Stimulated activated naive CD8-positive, alpha-beta T cell treated with anti-CD3 and anti-CD28 coated beads, Interleukin-15, Interleukin-2, amounts not matched to agents 100 ng/mL and 50 ng/mL, for 24 hours (primary cell): ENCODE measurements around the gene MAPKAPK5.
A peak's percentile ranks its signal among the peaks of the same experiment; 100 is the strongest.
"Not testable (repeated sequence)": the region's sequence is repeated elsewhere in the genome, so short reads cannot be mapped to it uniquely, and the experiment has no call there.

ENCODE experiments used
- H3K27ac Mint-ChIP-seq: one replicate; pipeline ENCODE4 v1.8.0; 2021; ENCODE audit warnings: mild to moderate bottlenecking, mixed read lengths
- H3K27me3 Mint-ChIP-seq: one replicate; pipeline ENCODE4 v1.8.0; 2021; ENCODE audit warnings: mixed read lengths
- H3K36me3 Mint-ChIP-seq: one replicate; pipeline ENCODE4 v1.8.0; 2021; ENCODE audit warnings: low read depth, mixed read lengths
- H3K4me1 Mint-ChIP-seq: one replicate; pipeline ENCODE4 v1.8.0; 2021; ENCODE audit warnings: low read depth, mixed read lengths
- H3K4me3 Mint-ChIP-seq: one replicate; pipeline ENCODE4 v1.8.0; 2021; ENCODE audit warnings: mild to moderate bottlenecking, mixed read lengths
- H3K9me3 Mint-ChIP-seq: one replicate; pipeline ENCODE4 v1.8.0; 2021; ENCODE audit warnings: mixed read lengths

The MAPKAPK5 gene

DNA sequence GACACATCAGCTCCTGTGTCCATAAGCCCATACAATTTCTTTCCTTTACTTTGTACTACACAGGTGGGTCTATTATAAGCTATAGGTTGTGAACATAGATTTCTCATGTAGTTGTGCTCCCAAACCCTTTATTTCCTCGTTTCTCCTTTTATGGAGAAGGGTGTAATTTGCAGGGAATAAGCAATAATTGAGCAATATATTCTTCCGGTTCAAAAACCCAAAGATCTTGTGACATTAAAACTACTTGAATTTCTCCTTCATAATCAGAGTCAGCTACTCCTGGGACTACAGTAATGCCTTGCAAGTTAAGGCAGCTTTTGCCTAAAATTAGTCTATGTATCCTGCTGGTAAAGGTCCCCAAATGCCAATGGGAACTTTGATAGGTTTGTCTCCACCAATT lies 19.1 kb upstream of the MAPKAPK5 start:
- Mint-ChIP-seq H3K27ac (no peak overlapping the region), H3K27me3 (peaks cover 25% of the 10 kb centered on the region), H3K36me3 (no peaks in the 10 kb centered on the region), H3K4me1 (no peaks in the 10 kb centered on the region), H3K9me3 (no peaks in the 10 kb centered on the region), H3K4me3 (no peak overlapping the region)

DNA sequence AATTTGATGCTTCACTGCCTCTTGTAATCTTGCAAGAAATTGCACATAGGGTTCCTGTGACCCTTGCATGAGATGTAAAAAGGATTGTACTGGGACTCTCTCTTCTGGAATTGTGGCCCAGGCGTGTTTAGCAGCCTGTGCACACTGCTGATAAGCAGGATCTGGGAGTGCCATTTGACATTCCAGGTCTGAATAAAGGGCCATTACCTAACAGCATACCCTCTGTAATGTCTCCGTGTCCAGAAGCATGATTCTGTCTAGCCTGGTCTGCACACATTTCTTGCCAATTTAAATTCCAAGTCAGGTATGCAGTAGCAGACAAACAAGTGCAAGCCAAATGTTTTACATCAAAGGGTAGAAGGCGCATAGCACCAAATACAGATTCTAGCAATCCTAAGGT lies 18.1 kb upstream of the MAPKAPK5 start:
- Mint-ChIP-seq H3K4me1 (no peaks in the 10 kb centered on the region), H3K36me3 (no peaks in the 10 kb centered on the region), H3K4me3 (no peak overlapping the region), H3K27me3 (peaks cover 25% of the 10 kb centered on the region), H3K9me3 (no peaks in the 10 kb centered on the region), H3K27ac (no peak overlapping the region)

DNA sequence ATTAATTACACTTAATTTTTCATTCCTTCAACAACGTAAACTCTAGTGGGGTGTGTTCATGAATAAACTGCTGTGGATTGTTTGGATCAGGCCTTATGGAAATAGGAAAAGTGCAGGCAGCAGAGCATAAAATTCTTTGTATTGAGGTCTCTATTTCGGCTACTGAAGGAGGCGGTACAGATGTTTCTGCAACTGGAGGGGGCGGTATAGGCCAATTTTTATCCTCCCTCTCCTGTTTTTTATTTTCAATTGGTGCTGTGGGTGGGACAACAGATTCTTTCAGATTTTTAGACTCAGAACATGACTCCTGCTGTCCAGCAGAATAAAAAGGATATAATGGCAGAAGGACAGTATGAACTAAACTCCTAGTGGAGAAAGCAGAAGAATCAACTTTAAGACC lies 17.7 kb upstream of the MAPKAPK5 start:
- H3K4me1 Mint-ChIP-seq, H3K4me3 Mint-ChIP-seq, H3K27ac Mint-ChIP-seq, H3K36me3 Mint-ChIP-seq, H3K9me3 Mint-ChIP-seq: not testable (repeated sequence)
- peaks cover 25% of the 10 kb centered on the region for H3K27me3 Mint-ChIP-seq

DNA sequence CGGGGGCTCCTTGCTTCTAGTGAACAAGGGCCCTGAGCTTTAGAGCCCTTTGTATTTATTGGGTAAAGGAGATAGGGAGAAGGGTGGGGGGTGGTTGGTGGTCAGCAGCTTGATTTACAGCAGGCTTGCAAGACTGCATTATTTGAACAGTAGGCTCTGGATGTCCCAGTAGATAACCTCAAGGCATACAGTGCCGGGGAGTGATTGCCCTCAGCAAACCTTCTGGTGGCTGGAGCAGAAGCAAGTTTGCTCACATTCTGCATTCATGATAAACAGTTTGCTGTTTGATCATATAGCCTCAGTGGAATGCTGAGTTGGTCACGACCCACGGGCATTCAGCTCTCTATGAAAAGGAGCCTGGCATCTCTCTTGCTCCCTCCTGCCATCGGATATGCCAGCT lies 16.5 kb upstream of the MAPKAPK5 start:
- no peak overlapping the region for H3K27ac Mint-ChIP-seq
- H3K4me3 Mint-ChIP-seq = no peak overlapping the region
- no peaks in the 10 kb centered on the region for H3K9me3 Mint-ChIP-seq
- H3K36me3 Mint-ChIP-seq = no peaks in the 10 kb centered on the region
- no peaks in the 10 kb centered on the region for H3K4me1 Mint-ChIP-seq
- peaks cover 25% of the 10 kb centered on the region for H3K27me3 Mint-ChIP-seq

DNA sequence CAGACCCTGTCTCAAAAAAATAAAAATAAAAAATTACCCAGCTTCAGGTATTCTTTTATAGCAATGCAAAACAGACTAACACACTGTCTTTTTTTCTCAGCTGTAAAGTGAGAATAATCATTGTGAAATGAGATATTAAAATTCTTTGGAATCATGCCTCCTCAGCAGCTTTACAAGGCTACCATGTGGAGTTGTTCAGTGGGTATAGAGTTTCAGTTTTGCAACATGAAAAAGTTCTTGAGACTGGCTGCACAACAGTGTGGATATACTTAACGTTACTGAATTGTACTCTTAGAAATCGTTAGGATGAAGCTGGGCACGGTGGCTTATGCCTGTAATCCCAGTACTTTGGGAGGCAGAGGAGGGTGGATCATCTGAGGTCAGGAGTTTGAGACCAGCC lies 15.7 kb upstream of the MAPKAPK5 start:
- Mint-ChIP-seq H3K9me3 (no peaks in the 10 kb centered on the region), H3K4me1 (no peaks in the 10 kb centered on the region), H3K4me3 (no peak overlapping the region), H3K27ac (no peak overlapping the region), H3K27me3 (peaks cover 21% of the 10 kb centered on the region), H3K36me3 (no peaks in the 10 kb centered on the region)

DNA sequence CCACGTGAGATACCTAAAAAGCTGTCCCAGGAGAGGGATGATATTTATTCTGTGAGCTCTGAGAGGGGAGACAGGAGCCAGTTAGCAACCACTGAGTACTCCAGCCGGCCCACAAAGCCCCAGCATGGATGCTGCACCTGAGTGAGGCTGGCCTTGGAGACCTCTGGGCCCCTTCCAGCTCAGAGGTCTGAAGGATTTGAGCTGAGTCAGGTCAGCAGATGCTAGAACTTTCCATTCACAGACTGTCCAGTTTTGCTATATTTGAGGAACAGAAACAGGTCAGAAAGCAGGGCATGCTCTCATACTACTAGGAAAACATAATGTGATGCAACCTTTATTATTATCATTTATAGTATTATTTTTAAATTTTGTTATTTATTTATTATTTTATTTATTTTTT lies 15.0 kb upstream of the MAPKAPK5 start:
- Mint-ChIP-seq H3K27me3 (peaks cover 21% of the 10 kb centered on the region), H3K27ac (no peak overlapping the region), H3K4me1 (no peaks in the 10 kb centered on the region), H3K9me3 (no peaks in the 10 kb centered on the region), H3K4me3 (no peak overlapping the region), H3K36me3 (no peaks in the 10 kb centered on the region)

DNA sequence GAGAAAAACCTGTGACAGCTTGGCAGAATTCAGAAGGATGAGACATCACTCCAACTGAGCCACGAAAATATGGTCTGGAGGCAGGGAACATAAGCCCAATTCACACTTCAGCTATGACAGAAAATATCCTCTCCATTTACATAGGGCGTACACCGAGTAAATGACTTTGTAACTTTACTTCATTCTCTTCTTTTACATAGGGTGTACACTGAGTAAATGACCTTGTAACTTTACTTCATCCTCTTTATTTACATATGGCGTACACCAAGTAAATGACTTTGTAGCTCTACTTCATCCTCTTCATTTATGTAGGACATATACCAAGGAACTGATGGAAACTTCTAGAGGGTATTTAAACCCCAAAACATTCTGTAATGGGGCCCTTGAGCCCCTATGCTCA lies 14.1 kb upstream of the MAPKAPK5 start:
- H3K4me1 Mint-ChIP-seq = no peaks in the 10 kb centered on the region
- peaks cover 14% of the 10 kb centered on the region for H3K27me3 Mint-ChIP-seq
- H3K4me3 Mint-ChIP-seq = no peak overlapping the region
- no peaks in the 10 kb centered on the region for H3K36me3 Mint-ChIP-seq
- H3K27ac Mint-ChIP-seq = no peak overlapping the region
- no peaks in the 10 kb centered on the region for H3K9me3 Mint-ChIP-seq

DNA sequence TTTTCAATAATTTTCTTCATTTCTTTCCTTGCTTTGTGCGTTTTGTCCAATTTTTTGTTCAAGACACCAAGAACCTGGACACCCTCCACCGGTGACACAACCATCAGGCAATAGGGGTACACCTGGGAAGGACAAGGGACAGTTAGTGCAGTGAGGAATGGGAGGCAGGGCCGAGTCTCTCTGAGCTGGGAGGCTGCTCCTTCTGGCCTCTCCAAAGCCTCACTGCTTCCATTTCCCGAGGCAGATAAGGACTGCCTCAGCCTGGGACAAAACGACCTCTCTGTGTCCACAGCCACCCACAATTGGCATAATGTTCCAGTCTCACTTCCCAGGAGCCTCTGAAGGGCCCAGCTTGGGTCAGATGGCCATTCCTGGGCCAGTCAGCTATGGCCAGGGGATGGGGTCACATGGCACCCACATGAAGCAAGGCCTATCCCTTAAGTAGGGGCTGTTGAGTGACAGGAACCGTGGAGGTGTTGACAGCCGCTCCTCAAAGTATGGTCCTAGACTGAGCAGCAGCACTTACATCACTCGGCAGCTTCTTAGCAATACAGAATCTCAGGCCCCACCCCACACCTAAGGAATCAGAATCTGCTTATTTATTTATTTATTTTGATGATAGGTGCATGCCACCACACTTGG lies 13.6 kb upstream of the MAPKAPK5 start:
- Mint-ChIP-seq H3K27me3 (peaks cover 10% of the 10 kb centered on the region), H3K4me1 (no peaks in the 10 kb centered on the region), H3K4me3 (no peak overlapping the region), H3K36me3 (no peaks in the 10 kb centered on the region), H3K27ac (no peak overlapping the region), H3K9me3 (no peaks in the 10 kb centered on the region)

DNA sequence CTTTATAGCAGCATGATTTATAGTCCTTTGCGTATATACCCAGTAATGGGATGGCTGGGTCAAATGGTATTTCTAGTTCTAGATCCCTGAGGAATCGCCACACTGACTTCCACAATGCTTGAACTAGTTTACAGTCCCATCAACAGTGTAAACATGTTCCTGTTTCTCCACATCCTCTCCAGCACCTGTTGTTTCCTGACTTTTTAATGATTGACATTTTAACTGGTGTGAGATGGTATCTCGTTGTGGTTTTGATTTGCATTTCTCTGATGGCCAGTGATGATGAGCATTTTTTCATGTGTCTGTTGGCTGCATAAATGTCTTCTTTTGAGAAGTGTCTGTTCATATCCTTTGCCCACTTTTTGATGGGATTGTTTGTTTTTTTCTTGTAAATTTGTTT lies 12.4 kb upstream of the MAPKAPK5 start:
- H3K36me3 Mint-ChIP-seq, H3K4me3 Mint-ChIP-seq, H3K27me3 Mint-ChIP-seq, H3K9me3 Mint-ChIP-seq, H3K27ac Mint-ChIP-seq, H3K4me1 Mint-ChIP-seq: not testable (repeated sequence)

DNA sequence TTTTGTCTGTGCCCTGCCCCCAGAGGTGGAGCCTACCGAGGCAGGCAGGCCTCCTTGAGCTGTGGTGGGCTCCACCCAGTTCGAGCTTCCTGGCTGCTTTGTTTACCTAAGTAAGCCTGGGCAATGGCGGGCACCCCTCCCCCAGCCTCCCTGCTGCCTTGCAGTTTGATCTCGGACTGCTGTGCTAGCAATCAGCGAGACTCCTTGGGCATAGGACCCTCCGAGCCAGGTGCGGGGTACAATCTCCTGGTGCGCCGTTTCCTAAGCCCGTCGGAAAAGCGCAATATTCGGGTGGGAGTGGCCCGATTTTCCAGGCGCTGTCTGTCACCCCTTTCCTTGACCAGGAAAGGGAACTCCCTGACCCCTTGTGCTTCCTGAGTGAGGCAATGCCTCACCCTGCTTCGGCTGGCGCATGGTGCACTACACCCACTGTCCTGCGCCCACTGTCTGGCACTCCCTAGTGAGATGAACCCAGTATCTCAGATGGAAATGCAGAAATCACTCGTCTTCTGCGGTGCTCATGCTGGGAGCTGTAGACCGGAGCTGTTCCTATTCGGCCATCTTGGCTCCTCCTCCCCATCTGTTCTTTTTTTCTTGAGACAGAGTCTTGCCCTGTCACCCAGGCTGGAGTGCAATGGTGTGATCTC lies 7.2 kb upstream of the MAPKAPK5 start:
- H3K9me3 Mint-ChIP-seq, H3K27me3 Mint-ChIP-seq, H3K4me3 Mint-ChIP-seq: not testable (repeated sequence)
- Mint-ChIP-seq H3K27ac (peak overlapping the region; percentile 31), H3K36me3 (peaks cover 17% of the 10 kb centered on the region), H3K4me1 (peaks cover 25% of the 10 kb centered on the region)

DNA sequence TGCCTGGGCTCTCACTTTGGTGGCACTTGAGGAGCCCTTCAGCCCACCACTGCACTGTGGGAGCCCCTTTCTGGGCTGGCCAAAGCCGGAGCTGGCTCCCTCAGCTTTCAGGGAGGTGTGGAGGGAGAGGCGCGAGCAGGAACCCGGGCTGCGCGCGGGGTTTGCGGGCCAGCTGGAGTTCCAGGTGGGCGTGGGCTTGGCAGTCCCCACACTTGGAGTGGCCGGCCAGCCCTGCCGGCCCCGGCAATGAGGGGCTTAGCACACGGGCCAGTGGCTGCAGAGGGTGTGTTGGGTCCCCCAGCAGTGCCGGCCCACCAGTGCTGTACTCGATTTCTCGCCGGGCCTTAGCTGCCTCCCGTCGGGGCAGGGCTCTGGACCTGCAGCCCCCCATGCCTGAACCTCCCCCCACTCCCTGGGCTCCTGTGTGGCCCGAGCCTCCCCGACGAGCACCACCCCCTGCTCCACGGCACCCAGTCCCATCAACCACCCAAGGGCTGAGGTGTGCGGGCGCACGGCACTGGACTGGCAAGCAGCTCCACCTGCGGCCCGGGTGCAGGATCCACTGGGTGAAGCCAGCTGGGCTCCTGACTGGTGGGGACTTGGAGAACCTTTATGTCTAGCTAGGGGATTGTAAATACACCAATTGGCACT lies 6.4 kb upstream of the MAPKAPK5 start:
- not testable (repeated sequence) for H3K9me3 Mint-ChIP-seq, H3K27me3 Mint-ChIP-seq, H3K4me3 Mint-ChIP-seq, H3K27ac Mint-ChIP-seq
- peaks cover 33% of the 10 kb centered on the region for H3K4me1 Mint-ChIP-seq
- peaks cover 21% of the 10 kb centered on the region for H3K36me3 Mint-ChIP-seq

DNA sequence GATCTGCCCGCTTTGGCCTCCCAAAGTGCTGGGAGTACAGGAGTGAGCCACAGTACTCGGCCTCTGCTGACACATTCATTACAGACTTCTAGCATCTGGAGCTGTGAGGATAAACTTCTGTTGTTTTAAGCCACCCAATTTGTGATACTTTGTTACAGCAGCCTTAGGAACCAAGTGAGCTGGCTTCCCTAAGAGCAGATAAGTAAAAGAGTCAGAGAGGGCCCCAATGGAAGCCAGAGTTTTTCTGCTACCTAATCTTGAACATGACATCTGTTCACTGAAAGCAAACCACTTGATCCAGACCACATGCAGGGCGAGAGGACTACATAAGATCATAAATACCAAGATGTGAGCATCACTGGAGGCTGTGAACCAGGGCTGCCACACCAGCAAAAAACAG lies 3.7 kb upstream of the MAPKAPK5 start:
- no peaks in the 10 kb centered on the region for H3K9me3 Mint-ChIP-seq
- peaks cover 30% of the 10 kb centered on the region for H3K36me3 Mint-ChIP-seq
- H3K4me3 Mint-ChIP-seq = no peak overlapping the region
- peaks cover 49% of the 10 kb centered on the region for H3K4me1 Mint-ChIP-seq
- no peaks in the 10 kb centered on the region for H3K27me3 Mint-ChIP-seq
- H3K27ac Mint-ChIP-seq = no peak overlapping the region

DNA sequence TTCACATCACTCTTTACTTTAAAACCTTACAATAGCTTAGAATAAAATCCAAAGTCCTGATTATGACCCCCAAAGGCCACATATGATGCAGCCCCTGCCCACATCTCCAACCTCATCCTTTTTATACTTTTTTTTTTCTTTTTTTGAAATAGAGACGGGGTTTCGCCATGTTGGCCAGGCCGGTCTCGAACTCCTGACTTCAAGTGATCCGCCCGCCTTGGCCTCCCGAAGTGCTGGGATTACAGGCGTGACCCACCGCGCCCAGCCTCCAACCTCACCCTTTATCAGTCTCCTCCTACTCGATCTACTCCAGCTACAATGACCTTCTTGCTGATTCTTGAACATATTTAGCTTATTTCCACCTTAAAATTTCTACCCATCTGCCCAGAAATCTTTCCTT lies 1.2 kb upstream of the MAPKAPK5 start:
- peak overlapping the region; percentile 93 for H3K4me3 Mint-ChIP-seq
- peak overlapping the region; percentile 98 for H3K27ac Mint-ChIP-seq
- H3K9me3 Mint-ChIP-seq = no peaks in the 10 kb centered on the region
- H3K27me3 Mint-ChIP-seq = no peaks in the 10 kb centered on the region
- H3K36me3 Mint-ChIP-seq = peaks cover 36% of the 10 kb centered on the region
- peaks cover 61% of the 10 kb centered on the region for H3K4me1 Mint-ChIP-seq

DNA sequence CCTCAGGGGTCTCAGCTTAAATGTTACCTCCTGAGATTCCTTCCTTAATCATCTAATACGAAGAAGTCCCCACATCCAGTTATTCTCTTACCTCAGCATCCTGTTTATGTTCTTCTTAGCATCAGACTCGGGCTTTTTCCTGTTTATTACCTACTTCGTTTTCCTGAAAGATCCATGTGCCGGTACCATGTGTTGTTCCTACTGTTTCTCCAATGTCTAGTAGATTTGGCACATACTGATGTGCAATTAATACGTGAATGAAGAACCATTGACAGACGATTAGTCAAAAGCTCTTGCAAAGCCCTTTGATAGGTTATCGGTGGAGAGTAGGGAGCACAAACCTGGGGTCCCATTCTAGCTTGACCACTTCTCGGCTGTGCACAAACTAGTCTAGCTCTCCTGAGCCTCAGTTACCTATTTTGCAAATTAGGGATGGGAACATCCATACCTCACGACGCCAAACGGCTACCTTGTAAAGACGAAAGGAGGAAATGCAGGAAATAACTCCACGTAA lies 735 bp upstream of the MAPKAPK5 start:
- peaks cover 41% of the 10 kb centered on the region for H3K36me3 Mint-ChIP-seq
- H3K27ac Mint-ChIP-seq = peak overlapping the region; percentile 98
- peaks cover 63% of the 10 kb centered on the region for H3K4me1 Mint-ChIP-seq
- H3K4me3 Mint-ChIP-seq = peak overlapping the region; percentile 93
- no peaks in the 10 kb centered on the region for H3K27me3 Mint-ChIP-seq
- H3K9me3 Mint-ChIP-seq = no peaks in the 10 kb centered on the region

DNA sequence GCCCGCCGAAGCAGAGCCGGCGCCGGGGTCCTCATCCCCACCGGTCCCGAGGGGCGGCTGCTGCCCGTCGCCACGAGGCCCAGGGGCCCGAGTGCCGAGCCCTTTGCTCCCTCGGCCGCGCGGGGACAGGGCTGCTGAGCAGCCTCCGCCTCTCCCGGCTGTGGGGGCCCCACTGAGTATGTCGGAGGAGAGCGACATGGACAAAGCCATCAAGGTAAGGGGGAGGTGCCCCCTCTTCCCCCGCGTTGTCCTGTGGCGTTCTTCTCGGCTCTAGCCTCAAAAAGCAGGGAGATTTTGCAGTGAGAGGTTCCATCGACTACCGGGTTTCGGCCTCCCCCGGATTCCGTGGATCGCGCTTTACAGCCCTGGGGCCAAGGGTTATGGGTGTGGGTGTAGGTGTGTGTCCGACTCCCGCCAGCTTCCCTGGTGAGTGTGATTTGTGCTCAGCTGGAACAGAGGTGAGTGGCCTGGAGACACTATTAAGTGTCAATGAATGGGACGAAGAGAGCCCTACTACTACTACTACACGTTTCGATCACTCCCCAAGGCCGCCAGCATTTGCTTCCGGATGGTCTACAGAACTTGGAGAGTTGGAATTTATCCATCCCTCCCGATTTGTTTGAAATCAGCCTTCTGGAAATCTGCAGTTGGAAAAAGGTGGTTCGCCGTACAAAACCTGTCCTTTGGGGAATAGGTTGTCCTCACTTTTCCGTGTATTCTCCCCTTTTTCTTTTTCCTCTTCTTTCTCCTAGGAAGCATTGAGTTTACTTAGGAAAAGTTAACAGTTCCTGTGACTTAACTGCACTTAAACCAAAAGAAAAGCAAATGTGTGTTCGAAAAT lies 748 bp downstream of the MAPKAPK5 start:
- H3K36me3 Mint-ChIP-seq = peaks cover 54% of the 10 kb centered on the region
- peak overlapping the region; percentile 96 for H3K27ac Mint-ChIP-seq
- no peaks in the 10 kb centered on the region for H3K9me3 Mint-ChIP-seq
- no peaks in the 10 kb centered on the region for H3K27me3 Mint-ChIP-seq
- peaks cover 72% of the 10 kb centered on the region for H3K4me1 Mint-ChIP-seq
- peak overlapping the region; percentile 95 for H3K4me3 Mint-ChIP-seq
